ENCODE results near the gene LCMT1. TPM values are rescaled to one million over a fixed set of nuclear protein-coding genes. Genes with fewer than 3 reads are reported as not detected.

LCMT1 gene
- polyA plus RNA-seq, 1 donor from 2014 or later: 34.6 TPM

GRCh38 chr16:25222959-25223358 is 111.4 kb downstream of the LCMT1 start:
- no peak overlapping the region for H3K27ac Mint-ChIP-seq
- peaks cover 4% of the 10 kb centered on the region for H3K27me3 Mint-ChIP-seq
- no peaks in the 10 kb centered on the region for H3K36me3 Mint-ChIP-seq
- H3K9me3 Mint-ChIP-seq: no peaks in the 10 kb centered on the region
- no peak overlapping the region for H3K4me3 Mint-ChIP-seq
- H3K4me1 Mint-ChIP-seq: peaks cover 0 to 2% (median 0%) of the 10 kb centered on the region in 3 donors

- Mint-ChIP-seq H3K27ac (no peak overlapping the region), H3K9me3 (no peaks in the 10 kb centered on the region), H3K27me3 (no peaks in the 10 kb centered on the region), H3K4me3 (no peak overlapping the region), H3K36me3 (no peaks in the 10 kb centered on the region), H3K4me1 (peaks cover 0 to 2% (median 0%) of the 10 kb centered on the region in 3 donors)
Measured at GRCh38 chr16:25223964-25224363, 112.4 kb downstream of the LCMT1 start.

- Mint-ChIP-seq H3K27me3 (no peaks in the 10 kb centered on the region), H3K36me3 (no peaks in the 10 kb centered on the region), H3K27ac (peak overlapping the region in 1 of 3 donors; percentile 14)
Measured at GRCh38 chr16:25224731-25225319, 113.3 kb downstream of the LCMT1 start.

More at GRCh38 chr16:25224731-25225319, 113.3 kb downstream of the LCMT1 start:
- no peaks in the 10 kb centered on the region for H3K9me3 Mint-ChIP-seq
- H3K4me3 Mint-ChIP-seq: no peak overlapping the region
- H3K4me1 Mint-ChIP-seq: peaks cover 0 to 2% (median 0%) of the 10 kb centered on the region in 3 donors

Other genes with a start within 250 kb of the LCMT1 start
- gene ARHGAP17, start 96.4 kb upstream of the LCMT1 start, polyA plus RNA-seq: 153 TPM
- gene AQP8, start 105.2 kb downstream of the LCMT1 start, polyA plus RNA-seq: not detected
- 1.4 TPM for gene ZKSCAN2, start 146.1 kb downstream of the LCMT1 start, polyA plus RNA-seq

Data from IgD-negative memory B cell (primary cell).